Small intestine (tissue), 7 donors: Measurements from ENCODE around the gene CDH18. TPM values are rescaled to one million over a fixed set of nuclear protein-coding genes. Genes with fewer than 3 reads are reported as not detected.

Experiments
- DNase-seq, 2 donors: peaks; one replicate each; pipeline versions ENCODE4 v3.0.0 to v3.0.0-alpha.2; 2013
- FAIRE-seq: peaks from 2 replicates; lab custom pipeline; 2012; peaks lifted over from hg19 to GRCh38; lab: Jason Lieb, UNC
- H3K27ac ChIP-seq, 3 donors: one replicate each; pipeline ENCODE4 v1.5.1; 2013; ENCODE audit warnings: low read length in 2 of 3, mild to moderate bottlenecking in 2 of 3, control low read depth in 1 of 3, inconsistent platforms in 1 of 3, low read depth in 1 of 3, moderate library complexity in 1 of 3
- H3K27me3 ChIP-seq, 3 donors: one replicate each; pipeline ENCODE4 v1.6.1; 2013; ENCODE audit warnings: low read length in 3 of 3, inconsistent platforms in 1 of 3; ENCODE audit not compliant: control insufficient read depth in 3 of 3, insufficient read depth in 3 of 3
- H3K36me3 ChIP-seq, 3 donors: one replicate each; pipeline ENCODE4 v1.6.1; 2013; ENCODE audit warnings: low read length in 3 of 3, inconsistent platforms in 1 of 3, low read depth in 1 of 3, mild to moderate bottlenecking in 1 of 3, moderate library complexity in 1 of 3; ENCODE audit not compliant: control insufficient read depth in 3 of 3, insufficient read depth in 2 of 3
- H3K4me1 ChIP-seq, 3 donors: one replicate each; pipeline ENCODE4 v1.6.1; 2013; ENCODE audit warnings: low read length in 2 of 3, inconsistent platforms in 1 of 3, low read depth in 1 of 3, mild to moderate bottlenecking in 1 of 3, moderate library complexity in 1 of 3; ENCODE audit not compliant: control insufficient read depth in 3 of 3, insufficient read depth in 2 of 3
- H3K4me3 ChIP-seq, 3 donors: one replicate each; pipeline ENCODE4 v1.5.1; 2013; ENCODE audit warnings: low read length in 3 of 3, control low read depth in 1 of 3, inconsistent platforms in 1 of 3, low read depth in 1 of 3, mild to moderate bottlenecking in 1 of 3, moderate library complexity in 1 of 3
- H3K9me3 ChIP-seq, 2 donors: one replicate each; pipeline ENCODE4 v1.6.1; 2013; ENCODE audit warnings: low read depth in 1 of 2, low read length in 1 of 2; ENCODE audit not compliant: control insufficient read depth in 2 of 2, insufficient read depth in 1 of 2
- WGBS, 3 donors: extraction: QIAGEN DNeasy Blood & Tissue Kit; methylation state at CpG; one replicate each; pipeline ENCODE4 v1.1.7; 2013; 5-methylcytosine and 5-hydroxymethylcytosine counted together
- polyA plus RNA-seq, 4 donors: library from polyadenylated mRNA; stranded (reverse) in 3 of 4; unstranded in 1 of 4; fragments of 200-250 nt in 3 of 4; fragments of 120-200 nt in 1 of 4; gene quantifications; one replicate each; pipeline versions ENCODE4 v1.2.1 to v1.2.3, GENCODE V29; 2013
- donor health status: healthy with polysubstance abuse.
- donor health status: control.
- donor health status: control.
- donor health status: Bipolar disorder and iron deficiency.
- donor health status: healthy.

CDH18 gene
- polyA plus RNA-seq, 4 donors, result 0.09 to 0.68 TPM; not detected in 2

DNA sequence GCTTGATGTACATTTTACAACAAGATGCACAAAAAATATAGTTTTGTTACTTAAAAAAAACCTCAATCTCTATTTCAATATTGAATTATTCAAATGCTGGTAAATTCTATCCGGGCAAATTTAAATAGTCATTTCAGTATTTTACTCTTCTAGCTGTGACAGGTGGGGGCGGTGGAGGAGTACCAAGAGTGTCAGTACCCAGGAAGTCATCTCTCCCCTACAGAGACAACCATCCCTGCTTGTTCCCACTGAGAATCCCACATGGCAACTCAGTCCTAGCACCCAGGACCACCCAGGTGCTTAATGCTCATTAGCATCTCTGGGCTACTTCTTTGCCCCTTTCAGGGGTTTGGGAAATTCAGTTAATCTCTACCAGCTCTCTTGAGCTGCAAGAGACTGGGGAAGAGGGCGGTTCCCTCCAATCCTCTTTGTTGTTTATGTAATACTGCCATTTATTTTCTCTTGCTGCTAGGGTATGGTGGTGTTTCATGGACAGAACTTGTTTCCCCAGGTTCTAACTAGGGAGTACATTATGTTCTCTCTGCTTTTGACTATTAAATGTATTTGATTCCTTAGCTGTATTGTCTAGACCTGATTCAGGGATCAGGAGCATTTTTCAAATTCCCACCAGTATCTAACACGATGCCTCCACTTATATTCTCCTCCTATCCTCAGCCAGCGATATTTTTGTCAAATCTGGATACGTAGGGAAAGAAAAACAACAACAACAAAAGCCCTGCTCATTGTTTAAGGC is 122.5 kb downstream of the CDH18 start:
- FAIRE-seq, result no peak
- Histone ChIP-seq H3K27me3 (no peaks in the 10 kb centered on the region), H3K4me3 (no peak overlapping the region), H3K9me3 (no peaks in the 10 kb centered on the region), H3K4me1 (no peaks in the 10 kb centered on the region), H3K27ac (no peak overlapping the region), H3K36me3 (no peaks in the 10 kb centered on the region)
- DNase-seq, result no peak
- 71 to 76% (median 72%) methylated on average over 6 of the region's 6 CpGs for WGBS, 3 donors

DNA sequence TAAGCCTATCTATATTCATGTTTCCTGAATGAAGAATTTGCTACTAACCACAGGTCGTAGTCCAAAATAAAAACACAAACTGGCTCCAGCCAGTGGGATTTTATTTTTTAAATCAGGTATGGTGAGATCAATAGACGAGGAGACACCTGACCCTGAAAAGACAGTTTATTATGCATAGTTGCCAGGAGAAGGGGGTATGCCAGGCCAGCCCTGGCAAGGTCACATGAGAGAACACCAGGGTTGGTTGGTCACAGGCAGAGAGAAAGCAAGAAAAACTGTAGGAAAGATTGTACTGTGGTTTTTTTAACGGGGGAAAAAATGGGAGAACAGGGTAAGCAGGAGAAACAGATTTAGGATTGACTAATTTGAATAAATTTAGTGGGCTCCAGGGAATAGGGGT is 125.3 kb downstream of the CDH18 start:
- Histone ChIP-seq H3K27ac (no peak overlapping the region), H3K27me3 (no peaks in the 10 kb centered on the region), H3K4me3 (no peak overlapping the region), H3K9me3 (no peaks in the 10 kb centered on the region), H3K4me1 (no peaks in the 10 kb centered on the region), H3K36me3 (no peaks in the 10 kb centered on the region)
- FAIRE-seq (no peak), DNase-seq (no peak)
- WGBS, 3 donors, result 57 to 68% (median 60%) methylated on average over 3 of the region's 3 CpGs

DNA sequence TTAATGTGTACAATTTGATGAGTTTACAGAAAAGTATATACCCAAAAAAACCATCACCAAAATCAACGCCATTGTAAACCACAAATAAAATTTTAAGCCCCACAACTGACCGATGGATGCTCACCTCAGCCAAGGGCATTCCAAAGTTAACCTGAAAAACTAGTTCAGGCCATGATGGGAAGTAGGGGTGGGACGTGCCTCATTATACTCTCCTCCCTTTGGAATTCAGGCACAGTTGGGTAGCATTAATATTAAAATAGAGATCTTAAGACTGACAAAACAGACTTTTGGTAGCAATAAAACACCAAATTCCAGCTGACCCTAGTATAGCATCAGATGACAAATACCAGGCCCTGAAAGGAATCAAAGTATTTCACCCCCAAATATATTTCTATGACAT is 129.0 kb downstream of the CDH18 start:
- Histone ChIP-seq H3K27me3 (no peaks in the 10 kb centered on the region), H3K4me3 (no peak overlapping the region), H3K9me3 (no peaks in the 10 kb centered on the region), H3K4me1 (no peaks in the 10 kb centered on the region), H3K36me3 (no peaks in the 10 kb centered on the region), H3K27ac (no peak overlapping the region)
- DNase-seq (no peak), FAIRE-seq (no peak)
- 69 to 79% (median 75%) methylated on average over 3 of the region's 3 CpGs for WGBS, 3 donors

DNA sequence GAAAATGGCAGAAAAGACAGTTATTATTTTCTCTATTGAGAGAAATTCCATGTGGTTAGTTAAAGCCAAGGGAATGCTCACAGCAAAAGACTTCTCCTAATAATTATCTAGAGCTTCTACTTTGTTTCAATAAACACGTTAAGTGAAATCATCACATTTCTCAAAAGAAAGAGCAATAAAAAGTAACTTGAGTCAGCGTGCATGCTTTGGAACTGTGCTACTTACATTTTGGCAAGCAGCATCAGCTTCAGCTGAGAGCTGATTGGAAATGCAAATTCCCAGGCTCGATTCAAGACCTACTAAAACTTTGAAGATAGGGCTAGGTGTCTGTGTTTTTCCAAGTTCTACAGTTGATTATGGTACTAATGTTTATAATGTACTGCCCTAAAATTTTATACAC is 132.1 kb downstream of the CDH18 start:
- Histone ChIP-seq H3K4me3 (no peak overlapping the region), H3K27ac (no peak overlapping the region), H3K4me1 (no peaks in the 10 kb centered on the region), H3K9me3 (no peaks in the 10 kb centered on the region), H3K36me3 (no peaks in the 10 kb centered on the region), H3K27me3 (no peaks in the 10 kb centered on the region)
- 49 to 53% (median 50%) methylated on average over 3 of the region's 3 CpGs for WGBS, 3 donors
- DNase-seq (no peak), FAIRE-seq (no peak)

DNA sequence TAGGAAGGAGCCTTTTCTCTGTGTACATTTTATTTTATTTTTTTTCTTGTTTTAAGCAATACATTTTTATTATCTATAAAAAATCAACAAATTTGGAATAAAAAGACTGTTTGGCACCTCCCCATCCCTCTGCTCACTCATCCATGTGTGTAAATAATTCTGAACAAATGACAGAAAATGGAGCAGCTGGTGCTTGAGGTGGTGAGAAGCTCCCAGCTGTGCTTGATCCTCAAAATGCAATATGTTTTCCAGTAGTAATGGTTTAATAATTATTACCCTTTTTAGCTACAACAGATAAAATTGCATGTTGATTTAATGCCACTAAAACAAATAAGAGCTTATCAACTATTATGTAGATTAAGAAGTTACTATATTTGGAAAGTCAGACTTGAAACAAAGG is 132.5 kb downstream of the CDH18 start:
- Histone ChIP-seq H3K4me3 (no peak overlapping the region), H3K9me3 (no peaks in the 10 kb centered on the region), H3K27me3 (no peaks in the 10 kb centered on the region), H3K27ac (no peak overlapping the region), H3K4me1 (no peaks in the 10 kb centered on the region), H3K36me3 (no peaks in the 10 kb centered on the region)
- FAIRE-seq, result no peak
- DNase-seq, result no peak

DNA sequence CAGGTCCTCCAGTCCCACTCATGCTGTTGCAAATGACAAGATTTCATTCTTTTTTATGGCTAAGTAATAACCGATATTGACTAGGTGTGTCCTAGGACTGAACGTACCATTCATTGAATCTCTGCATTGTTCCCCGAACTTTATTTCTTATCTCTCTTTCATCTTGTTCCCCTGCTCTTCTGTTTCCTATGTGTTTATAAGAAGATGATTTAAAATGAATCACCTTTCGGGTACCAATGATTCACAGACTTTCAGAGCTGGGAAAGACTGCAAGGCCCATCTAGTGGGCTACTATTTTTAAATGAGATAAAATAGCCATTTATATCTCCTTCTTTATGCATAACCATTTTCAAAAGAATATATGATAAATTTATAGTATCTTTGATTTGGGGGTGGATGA is 133.0 kb downstream of the CDH18 start:
- FAIRE-seq (no peak), DNase-seq (no peak)
- no peaks in the 10 kb centered on the region for H3K9me3 ChIP-seq
- H3K27ac ChIP-seq, result no peak overlapping the region
- WGBS, 3 donors, result 86 to 89% (median 87%) methylated on average over 4 of the region's 4 CpGs
- no peaks in the 10 kb centered on the region for H3K36me3 ChIP-seq
- no peak overlapping the region for H3K4me3 ChIP-seq
- no peaks in the 10 kb centered on the region for H3K4me1 ChIP-seq
- H3K27me3 ChIP-seq, result no peaks in the 10 kb centered on the region

DNA sequence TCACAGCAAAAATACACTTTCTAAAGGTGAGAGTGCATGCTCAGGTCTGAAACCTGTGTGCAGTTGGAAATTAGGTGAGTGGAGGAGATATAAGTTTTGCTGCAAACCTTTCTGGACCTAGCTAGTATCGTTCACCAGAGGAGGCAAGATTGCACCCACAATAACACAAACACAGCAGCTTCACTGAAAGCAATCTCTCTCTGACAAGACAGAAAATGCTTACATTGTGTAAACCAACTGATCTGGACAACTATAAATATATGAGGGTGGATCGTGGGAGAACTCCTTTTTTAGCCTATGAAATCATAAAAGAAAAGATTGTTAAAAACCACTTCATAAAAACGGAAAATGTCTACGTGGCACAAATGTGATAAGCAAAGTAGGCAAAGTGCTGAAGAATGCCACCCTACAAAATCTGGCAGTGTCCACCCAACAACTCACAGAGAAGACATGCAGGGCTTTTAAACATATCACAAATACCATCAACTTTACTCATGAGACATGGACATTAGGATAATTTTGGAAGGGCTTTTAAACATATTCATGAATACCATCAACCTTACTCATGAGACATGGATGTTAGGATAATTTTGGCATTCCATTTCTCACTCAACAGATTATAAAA is 134.3 kb downstream of the CDH18 start:
- Histone ChIP-seq H3K27ac (no peak overlapping the region), H3K9me3 (no peaks in the 10 kb centered on the region), H3K4me1 (no peaks in the 10 kb centered on the region), H3K27me3 (no peaks in the 10 kb centered on the region), H3K36me3 (no peaks in the 10 kb centered on the region), H3K4me3 (no peak overlapping the region)
- DNase-seq, result no peak
- no peak for FAIRE-seq
- 65 to 79% (median 72%) methylated on average over 4 of the region's 4 CpGs for WGBS, 3 donors

DNA sequence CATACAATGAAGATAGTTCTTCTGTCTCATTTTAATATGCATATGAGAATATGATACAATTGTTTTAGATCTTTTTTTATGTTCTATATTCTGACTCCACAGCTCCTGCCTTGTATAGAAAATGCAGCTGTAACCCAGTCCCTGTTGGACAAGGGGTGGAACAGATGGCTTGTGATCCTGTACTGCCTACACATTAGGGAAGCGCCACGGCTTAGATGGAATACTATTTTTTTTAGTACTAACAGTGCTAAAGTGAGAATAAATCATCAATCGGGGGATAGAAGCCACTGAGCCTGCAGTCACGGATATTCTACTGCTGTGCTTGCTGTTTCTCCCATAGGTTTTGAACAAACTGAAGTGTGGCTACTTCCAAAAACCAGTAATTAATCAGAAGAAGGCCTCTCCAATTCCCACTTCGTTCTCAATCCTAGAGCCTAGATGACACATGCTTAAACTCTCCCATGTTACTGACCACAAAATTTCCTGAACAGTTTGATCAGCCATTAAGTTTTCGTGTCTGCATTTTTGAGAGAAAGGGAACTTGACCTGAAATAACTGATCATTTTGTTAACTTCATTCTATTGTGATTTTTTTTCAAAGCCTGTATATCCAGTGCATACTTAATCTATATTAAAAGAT is 150.3 kb downstream of the CDH18 start:
- no peaks in the 10 kb centered on the region for H3K4me1 ChIP-seq
- no peaks in the 10 kb centered on the region for H3K27me3 ChIP-seq
- peaks cover 0 to 6% of the 10 kb centered on the region in 2 donors for H3K9me3 ChIP-seq
- 57 to 66% (median 59%) methylated on average over 6 of the region's 6 CpGs for WGBS, 3 donors
- no peak overlapping the region for H3K4me3 ChIP-seq
- H3K36me3 ChIP-seq, result no peaks in the 10 kb centered on the region
- DNase-seq (no peak), FAIRE-seq (no peak)
- no peak overlapping the region for H3K27ac ChIP-seq
